Measurements from ENCODE around the gene EXOC4. TPM values are rescaled to one million over a fixed set of nuclear protein-coding genes. Genes with fewer than 3 reads are reported as not detected.
"Not testable (repeated sequence)": the region's sequence is repeated elsewhere in the genome, so short reads cannot be mapped to it uniquely, and the experiment has no call there.

The EXOC4 gene
- total RNA-seq, 1 donor from 2014 or later: 79.6 TPM

DNA sequence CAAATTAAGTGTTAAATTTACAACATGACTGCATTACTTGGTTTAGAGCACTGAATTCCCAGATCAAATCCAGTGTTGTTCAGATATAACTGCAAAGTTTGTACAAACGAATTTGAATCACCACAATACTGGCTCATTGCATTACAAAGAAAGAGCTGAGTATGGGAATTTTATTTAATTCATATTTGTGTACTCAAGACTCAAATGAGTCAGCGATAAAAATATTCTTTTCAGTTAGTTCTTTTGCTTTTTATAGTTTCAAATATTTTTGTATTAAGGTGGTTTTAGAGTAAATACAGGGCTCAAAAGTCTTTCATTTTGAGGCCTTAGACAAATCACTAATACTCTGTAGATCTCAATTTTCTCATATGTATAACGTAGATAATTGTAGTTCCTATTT lies 805.6 kb downstream of the EXOC4 start:
- intact Hi-C loops (cut with micrococcal nuclease): no loop called here

DNA sequence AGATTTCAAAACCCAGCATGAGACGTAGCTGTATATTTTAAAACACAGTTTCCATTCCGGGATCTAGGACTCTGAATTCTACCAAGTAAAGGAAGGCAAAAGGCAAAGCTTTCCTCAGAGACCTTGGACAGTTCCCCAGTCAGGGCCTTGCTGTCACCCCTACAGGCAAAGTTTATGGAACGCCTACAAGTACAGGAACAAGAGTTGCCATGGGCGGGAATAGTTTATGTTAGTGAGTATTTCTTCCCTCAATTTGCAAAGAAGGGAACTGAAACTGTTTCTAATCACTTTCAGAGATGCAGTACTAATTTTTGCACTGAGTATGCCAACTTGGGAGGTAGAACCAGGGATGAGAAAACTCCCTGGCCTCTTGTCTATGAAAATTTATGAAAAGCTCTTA lies 806.1 kb downstream of the EXOC4 start:
- intact Hi-C loops (cut with micrococcal nuclease): no loop called here

DNA sequence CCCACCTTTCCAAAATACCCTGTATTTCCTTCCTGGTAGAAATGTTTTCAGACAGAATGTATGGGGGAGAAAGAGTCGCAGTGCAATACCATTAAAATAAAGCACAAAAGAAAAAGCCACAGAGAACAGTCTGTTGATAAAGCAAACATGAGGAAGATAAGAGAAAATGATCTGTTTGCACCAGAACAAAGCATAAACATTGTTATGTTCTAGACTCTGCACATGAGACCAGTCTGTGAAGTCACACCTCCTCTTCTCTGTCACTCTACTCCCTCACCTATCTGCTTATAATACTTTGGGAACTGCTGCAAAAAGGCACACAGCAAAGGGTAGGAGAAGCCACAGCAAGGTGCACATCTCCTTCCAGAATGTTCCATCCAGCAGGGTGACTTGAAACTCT lies 807.0 kb downstream of the EXOC4 start:
- intact Hi-C loops (cut with micrococcal nuclease): no loop called here

DNA sequence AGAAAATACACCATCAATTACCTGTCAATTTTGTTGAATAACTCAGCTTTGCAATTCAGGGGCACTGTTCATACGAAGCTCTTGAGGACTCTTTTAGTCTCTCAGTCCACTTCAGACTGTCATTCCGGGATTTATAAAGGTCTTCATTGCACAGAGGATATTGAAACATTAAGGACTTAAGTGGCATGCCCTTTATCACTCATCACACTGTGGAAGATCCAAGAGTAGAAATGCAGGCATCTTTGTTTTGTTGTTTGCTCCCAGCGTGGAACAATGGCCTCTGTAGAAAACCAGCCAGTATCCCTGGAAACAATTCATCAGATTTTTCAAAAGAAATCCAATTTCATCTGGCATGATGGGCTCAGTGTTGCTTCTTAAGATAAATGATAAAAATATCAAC lies 808.0 kb downstream of the EXOC4 start:
- intact Hi-C loops (cut with micrococcal nuclease): no loop called here

DNA sequence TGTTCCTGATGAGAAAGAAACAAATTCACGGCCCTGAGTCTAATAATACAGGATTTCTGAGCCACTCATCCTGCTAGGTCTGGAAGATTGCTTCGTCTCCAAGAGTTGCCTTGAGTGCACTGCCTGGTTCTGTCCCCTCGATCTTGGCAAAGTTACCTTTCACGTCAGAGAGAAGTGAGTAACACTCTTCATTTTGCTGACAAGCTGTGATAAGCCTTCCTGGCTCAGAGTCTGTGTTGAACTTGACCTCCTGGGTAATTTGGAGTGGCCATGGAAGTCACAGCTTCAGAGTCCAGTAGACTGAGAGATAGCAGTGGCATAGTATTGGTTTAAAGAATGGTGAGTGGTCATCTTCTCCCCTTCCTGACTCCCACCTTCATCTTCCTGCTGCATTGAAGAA lies 809.6 kb downstream of the EXOC4 start:
- intact Hi-C loops (cut with micrococcal nuclease): no loop called here

DNA sequence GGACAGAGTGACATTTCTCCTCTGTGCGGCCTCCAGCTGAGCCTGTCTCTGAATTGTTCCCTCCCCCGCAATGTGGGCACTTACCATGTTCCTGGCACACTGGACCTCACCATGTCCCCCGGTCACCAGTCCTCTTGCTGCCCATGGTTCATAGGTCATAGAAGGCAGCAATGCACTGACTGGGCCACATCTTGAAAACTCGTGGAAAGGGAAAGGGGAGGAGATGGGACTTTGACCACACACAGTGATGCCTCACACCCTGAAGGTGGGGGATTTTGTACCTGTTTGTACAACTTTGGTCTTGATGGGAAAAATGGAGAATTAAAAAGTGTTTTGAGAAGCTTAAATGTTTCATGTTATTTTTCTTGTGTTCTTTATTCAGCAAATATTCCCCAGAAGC lies 812.5 kb downstream of the EXOC4 start:
- intact Hi-C loops (cut with micrococcal nuclease): no loop called here

DNA sequence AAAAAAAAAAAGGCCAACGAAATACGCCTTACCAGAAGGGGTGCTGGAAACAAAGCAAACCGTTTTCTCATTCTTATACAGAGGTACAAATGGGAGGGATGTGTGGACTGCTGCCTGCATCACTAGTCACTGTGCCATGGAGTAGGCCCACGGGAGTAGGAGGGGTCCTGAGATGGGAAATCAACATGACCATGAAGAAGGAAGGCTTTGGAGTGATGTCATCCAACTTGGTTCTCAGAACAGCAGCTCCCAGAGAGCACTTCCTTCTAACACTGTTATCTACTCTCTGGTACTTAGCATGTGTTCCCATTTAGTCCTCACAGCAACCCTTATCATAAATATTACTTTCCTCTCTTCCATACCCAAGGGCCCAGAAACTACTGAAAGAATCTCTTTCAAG lies 814.3 kb downstream of the EXOC4 start:
- intact Hi-C loops (cut with micrococcal nuclease): no loop called here

DNA sequence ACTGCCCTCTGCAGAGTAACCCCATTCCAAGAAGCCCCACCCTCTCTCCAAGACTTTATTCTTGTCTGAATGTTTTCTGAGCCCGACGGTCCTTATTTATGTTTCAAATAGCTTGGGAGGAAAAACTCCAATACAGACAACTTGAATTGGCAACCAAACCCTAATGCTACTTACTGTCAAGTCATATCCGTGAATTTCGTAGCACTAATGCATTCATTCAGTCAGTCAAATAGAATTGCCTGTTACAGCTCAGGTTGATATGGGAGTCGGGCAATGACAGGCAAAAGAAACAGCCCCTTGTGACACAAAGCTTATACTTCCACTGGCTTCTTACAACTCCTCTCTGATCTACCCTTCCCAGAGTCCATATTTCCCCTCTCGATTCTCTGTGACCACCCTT lies 815.8 kb downstream of the EXOC4 start:
- intact Hi-C loops (cut with micrococcal nuclease): no loop called here

DNA sequence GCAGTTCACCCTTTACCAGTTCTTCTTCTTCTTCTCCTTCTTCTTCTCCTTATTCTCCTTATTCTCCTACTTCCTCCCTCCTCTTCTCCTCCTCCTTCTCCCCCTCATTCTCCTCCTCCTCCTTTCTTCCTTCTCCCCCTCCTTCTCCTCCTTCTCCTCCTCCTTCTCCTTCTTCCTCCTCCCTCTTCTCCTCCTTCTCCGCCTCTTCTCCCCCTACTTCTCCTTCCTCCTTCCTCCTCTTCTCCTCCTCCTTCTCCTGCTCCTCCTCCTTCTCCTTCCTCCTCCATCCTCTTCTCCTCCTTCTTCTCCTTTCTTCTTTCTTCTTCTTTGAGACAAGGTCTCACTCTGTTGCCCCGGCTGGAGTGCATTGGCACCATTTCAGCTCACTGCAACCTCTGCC lies 816.3 kb downstream of the EXOC4 start:
- intact Hi-C loops (cut with micrococcal nuclease): no loop called here

DNA sequence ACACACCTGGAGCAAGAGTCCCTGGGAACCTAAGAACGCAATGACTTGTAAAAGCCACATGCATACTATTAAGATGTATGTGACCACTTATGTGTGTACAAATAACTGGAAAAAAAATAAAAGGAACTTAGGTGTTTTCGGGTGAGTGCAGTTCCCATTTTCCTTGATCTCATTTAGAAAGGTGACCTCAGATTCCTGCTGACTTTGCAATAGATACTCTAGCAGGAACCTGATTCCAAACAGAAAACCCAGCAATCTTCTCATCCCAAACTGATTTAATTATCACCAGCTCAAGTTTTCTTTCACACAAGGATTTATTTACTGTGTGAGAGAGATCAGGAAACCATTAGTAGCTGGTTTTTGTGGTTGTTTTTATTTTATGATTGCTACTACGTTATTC lies 817.8 kb downstream of the EXOC4 start:
- intact Hi-C loops (cut with micrococcal nuclease): no loop called here

DNA sequence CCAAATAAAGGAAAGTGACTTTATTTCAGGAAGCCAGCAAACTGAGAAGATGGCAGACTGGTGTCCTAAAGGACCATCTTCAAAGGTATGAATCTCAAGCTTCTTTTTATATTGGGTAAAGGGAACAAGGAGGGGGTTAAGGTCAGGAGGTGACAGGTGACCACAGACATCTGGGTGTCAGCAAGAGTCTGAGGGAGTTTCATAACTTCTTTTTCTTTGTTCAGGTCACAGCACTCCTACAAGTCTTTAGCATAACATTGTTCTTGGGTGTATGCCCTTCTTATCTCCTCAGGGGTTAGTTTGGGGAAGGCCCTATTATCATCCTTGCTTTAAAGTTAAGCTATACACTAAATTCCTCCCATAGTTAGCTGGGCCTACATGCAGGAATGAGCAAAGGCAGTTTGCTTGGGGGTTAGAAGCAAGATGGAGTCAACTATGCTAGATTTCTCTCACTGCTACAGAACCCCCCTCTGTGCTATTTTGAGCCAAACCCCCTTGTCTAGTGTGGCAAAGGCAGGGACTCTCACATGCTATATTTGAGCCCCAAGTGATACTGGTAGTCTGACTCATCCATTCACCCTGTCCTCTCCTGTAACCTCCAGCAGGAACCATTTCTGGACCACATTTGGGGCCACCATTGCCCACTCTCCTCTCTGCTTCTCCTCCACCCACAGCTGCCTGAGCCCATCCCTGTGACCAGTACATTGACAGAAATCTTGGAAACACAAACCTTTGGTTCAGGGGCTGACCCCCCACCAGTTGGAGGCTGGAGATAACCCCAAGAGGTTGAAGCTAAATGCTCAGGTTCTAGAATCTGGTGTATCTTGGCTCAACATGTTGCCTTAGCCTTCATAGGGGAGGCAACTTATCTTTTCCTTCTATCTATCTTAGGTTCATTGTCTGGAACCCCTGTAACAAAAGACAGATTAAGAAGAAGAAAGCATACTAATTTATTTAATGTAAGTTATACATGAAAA lies 818.8 kb downstream of the EXOC4 start:
- intact Hi-C loops (cut with micrococcal nuclease): no loop called here

DNA sequence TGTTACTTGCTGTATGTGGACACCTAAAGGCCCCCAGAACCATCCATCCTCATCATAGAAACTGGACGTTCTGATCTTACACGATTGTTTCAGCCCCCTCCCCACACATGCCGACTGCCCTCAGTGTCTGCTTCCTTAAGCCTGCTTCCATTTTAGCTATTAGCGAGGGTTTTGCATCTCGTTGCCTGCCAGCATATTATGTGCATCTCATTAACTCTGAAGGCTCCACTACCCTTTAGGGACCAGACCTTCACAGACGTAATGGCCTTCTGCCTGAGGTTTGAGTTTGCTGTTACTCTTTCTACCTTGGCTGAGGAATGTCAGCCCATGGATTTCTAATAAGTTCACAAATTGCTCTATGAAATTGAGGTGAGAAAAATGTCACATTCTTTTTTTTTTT lies 820.4 kb downstream of the EXOC4 start:
- intact Hi-C loops (cut with micrococcal nuclease): no loop called here

DNA sequence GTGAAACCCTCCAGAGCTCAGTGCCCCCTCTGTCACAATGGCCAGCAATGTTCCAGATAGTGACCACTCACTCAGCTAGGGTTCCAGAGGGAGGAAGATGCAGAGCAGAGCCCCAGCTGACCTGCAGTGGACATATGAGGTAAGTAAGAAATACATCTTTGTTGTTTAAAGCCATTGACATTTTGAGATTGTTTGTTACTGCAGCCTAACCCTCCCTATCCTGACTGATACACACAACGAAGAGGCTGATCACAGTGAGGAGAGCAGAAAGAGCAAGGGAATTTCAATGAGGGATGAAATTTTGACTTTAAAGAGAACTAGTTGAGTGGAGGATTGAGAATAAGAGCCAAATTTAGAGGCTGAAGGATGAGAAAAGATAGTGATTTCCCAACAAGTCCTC lies 822.9 kb downstream of the EXOC4 start:
- intact Hi-C loops (cut with micrococcal nuclease): no loop called here

DNA sequence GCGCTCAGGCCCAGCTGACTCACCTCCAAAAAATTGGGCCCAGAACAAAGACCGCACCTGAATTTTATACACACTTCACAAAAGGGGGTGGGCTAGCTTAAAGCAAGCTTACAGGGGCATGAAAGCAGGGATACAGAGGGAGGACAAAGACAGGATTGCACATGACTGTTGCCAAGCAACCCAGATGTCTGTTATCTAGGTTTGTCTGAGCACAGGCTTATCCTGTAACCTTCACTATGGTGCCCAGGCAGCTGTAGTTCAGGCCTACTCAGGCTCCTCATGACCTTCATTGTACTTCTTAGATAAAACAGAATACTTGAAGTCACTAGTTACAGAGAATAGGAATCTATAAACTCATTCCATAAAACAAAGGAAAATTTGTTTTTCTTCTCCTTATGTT lies 824.7 kb downstream of the EXOC4 start:
- intact Hi-C loops (cut with micrococcal nuclease): not testable (repeated sequence)

DNA sequence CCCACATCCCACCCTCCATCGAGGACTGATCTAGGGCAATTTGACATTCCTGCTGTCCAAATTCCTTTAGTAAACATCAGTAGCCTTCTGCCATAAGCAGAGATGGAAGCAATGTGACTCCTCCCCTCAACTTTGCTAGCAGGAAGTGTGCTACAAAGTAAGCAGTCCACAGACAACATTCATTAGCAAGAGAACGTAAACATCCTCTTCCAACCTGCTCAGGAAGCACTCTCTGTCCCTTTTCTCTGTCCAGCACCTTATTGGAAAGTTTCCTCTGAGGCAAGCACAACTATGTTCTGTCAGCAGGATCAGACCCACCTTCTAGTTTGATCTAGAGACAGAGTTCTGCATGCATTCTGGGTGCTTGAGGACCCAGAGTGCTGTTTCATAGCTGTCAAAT lies 826.1 kb downstream of the EXOC4 start:
- intact Hi-C loops (cut with micrococcal nuclease): no loop called here

DNA sequence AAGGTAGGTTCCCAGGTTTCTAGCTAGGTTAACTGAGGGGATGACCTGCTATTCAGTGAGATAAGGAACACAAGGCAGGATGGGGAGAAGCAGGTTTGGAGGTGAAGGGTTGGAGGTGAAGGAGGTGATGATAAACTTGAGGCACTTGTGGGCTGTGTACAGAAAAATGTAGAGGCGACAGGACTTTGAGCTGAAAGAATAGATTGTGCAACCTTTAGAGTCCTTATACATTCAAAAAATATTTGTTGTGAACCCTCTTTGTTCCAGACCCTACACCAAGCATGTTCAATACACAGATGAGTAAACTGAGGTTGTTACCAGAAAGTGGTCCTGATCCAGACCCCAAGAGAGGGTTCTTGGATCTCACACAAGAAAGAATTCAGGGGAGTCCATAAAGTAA lies 828.8 kb downstream of the EXOC4 start:
- intact Hi-C loops (cut with micrococcal nuclease): no loop called here

DNA sequence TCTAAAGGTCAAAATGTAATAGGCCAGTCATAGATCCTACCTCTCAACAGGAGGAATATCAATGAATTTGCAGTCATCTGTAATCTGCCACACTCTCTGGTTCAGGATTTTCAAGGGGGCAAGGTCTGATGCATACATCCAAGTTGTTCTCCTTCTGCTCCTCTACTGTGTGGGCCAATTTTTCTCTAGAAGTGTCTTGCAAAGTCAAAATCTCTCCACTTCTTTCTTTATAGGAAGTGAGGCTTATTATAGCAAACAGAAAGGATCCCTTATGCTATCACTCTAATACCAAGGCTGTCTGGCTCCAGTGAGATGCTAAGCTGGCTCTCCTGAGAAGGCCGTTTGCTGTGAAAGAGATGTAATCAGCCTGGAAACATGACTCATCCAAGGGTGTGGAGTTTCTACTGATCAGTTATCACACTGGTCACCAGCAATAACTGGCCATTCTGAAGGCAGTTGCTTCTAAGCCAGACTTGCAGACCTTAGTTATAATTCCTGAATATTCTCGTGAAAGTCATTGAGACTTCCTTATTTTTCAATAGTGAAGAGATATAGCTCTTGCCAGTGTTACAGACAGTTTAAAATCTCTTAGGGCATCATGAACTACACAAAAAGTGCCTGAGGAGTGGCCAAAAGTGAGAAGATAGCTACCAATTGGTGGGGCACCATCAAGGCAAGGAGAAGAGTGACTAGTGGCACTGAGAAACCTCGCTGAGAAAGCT lies 831.0 kb downstream of the EXOC4 start:
- intact Hi-C loops (cut with micrococcal nuclease): no loop called here

DNA sequence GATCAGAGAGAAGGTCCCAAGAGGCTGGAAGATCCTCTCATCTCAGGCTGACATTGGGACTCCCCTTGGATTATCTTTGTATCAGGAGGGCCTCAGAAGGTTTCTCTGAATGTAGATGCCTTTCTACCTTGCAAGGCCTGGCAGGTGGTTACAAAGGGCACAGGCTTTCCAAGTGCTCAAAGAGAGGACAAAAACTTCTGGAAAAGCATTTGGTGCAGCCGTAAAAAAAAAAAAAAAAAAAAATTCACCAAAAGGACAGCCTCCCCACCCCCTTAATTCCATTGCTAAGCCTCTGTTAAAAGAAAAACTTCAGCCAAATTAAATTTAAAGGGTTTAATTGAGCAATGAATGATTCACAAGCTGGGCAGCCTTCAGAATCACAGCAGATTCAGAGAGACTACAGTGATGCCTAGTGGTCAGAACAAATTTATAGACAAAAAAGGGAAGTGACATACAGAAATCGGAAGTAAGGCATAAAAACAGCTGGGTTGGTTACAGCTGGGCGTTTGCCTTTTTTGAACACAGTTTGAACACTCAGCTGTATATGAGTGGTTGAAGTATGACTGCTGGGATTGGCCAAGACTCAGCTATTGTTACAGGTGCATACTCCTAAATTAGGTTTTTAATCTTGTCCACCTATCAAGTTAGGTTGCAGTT lies 831.7 kb downstream of the EXOC4 start:
- intact Hi-C loops (cut with micrococcal nuclease): no loop called here

DNA sequence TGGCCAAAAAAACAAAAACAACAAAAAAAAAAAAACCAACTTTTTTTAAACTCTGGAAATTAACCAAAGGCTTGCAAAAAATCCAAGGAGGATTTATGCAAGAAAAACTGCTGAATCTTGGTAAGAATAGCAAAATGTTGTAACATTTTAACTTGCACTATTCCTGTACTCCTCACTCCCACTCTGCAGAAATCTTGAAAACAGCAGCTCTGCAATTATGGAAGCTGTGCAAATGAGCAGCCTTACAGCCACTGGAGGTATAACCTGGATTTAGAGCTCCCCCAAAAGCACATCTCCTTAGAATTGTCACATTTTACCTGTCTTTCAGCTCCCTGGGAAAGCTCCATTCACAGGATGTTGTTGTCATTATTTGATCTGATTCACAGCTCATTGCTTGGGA lies 832.4 kb downstream of the EXOC4 start:
- intact Hi-C loops (cut with micrococcal nuclease): no loop called here

DNA sequence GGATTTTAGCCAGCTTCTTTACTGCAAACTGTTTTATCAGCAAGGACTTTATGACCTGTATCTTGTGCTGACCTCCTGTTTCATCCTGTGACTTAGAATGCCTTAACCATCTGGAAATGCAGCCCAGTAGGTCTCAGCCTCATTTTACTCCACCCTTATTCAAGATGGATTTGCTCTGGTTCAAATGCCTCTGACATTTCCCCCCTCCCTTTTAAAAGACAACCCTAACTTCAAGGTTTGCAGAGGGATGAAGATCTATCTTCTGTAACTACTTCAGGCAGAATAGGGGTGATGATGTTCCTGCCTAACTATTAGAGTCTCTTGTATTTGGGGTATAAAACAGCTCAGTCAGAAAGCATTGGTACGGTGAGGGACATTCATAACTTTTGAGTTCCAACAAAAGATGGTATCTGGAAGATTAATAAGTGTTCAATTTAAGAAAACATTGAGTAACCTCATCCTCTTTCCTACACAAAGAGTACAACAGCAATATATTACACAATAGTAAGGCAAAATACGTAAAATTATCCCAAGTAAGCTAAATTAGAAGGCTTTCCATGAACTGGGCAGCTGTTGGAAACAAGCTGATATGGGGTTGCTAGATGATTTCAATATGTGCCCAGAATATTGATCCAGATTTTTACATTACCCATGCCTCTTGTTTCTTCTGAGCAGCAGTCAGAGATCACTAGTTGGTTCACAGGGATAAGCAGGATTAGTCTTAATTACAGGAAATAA lies 834.3 kb downstream of the EXOC4 start:
- intact Hi-C loops (cut with micrococcal nuclease): no loop called here

DNA sequence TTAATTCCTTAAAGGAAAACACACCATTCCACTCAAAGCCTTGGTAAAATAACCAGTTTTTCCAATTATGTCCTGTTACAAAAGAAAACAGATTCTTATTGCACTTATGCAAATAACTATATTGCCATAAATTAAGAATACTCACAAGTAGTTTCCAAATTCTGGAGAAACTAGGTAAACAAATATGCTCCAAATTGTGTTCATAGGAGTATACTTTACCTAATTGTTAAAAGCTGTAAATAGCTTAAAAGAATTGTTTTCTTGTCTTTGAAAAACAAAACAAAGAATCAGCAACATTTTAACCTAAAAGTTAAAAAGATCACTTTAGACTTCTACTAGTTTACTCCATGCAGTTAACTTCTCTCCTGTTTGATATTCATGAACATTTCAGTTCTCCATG lies 835.3 kb downstream of the EXOC4 start:
- intact Hi-C loops (cut with micrococcal nuclease): no loop called here
